Activated naive CD8-positive, alpha-beta T cell (primary cell): ENCODE data around the gene PHEX.

Experiments
- H3K27ac Mint-ChIP-seq: one replicate; pipeline ENCODE4 v1.8.0; 2021; ENCODE audit warnings: mixed read lengths
- H3K27me3 Mint-ChIP-seq: one replicate; pipeline ENCODE4 v1.8.0; 2021; ENCODE audit warnings: mixed read lengths
- H3K36me3 Mint-ChIP-seq: one replicate; pipeline ENCODE4 v1.8.0; 2021; ENCODE audit warnings: mixed read lengths
- H3K4me1 Mint-ChIP-seq: one replicate; pipeline ENCODE4 v1.8.0; 2021; ENCODE audit warnings: low read depth, mixed read lengths
- H3K4me3 Mint-ChIP-seq: one replicate; pipeline ENCODE4 v1.8.0; 2021; ENCODE audit warnings: mild to moderate bottlenecking, mixed read lengths
- H3K9me3 Mint-ChIP-seq: one replicate; pipeline ENCODE4 v1.8.0; 2021; ENCODE audit warnings: low read depth, mixed read lengths

Gene PHEX

GRCh38 chrX:22060415-22061280, 28.5 kb downstream of the PHEX start:
- H3K36me3 Mint-ChIP-seq = no peaks in the 10 kb centered on the region
- no peaks in the 10 kb centered on the region for H3K27me3 Mint-ChIP-seq
- H3K9me3 Mint-ChIP-seq = no peaks in the 10 kb centered on the region
- peak overlapping the region; percentile 95 for H3K27ac Mint-ChIP-seq
- peaks cover 58% of the 10 kb centered on the region for H3K4me1 Mint-ChIP-seq
- peak overlapping the region; percentile 66 for H3K4me3 Mint-ChIP-seq

GRCh38 chrX:22063284-22063683, 31.2 kb downstream of the PHEX start:
- no peaks in the 10 kb centered on the region for H3K27me3 Mint-ChIP-seq
- peak overlapping the region; percentile 95 for H3K27ac Mint-ChIP-seq
- H3K36me3 Mint-ChIP-seq = peaks cover 4% of the 10 kb centered on the region
- peaks cover 68% of the 10 kb centered on the region for H3K4me1 Mint-ChIP-seq
- H3K4me3 Mint-ChIP-seq = peak overlapping the region; percentile 64
- no peaks in the 10 kb centered on the region for H3K9me3 Mint-ChIP-seq

GRCh38 chrX:22069586-22069985, 37.5 kb downstream of the PHEX start:
- no peak overlapping the region for H3K4me3 Mint-ChIP-seq
- no peak overlapping the region for H3K27ac Mint-ChIP-seq
- H3K9me3 Mint-ChIP-seq = no peaks in the 10 kb centered on the region
- peaks cover 4% of the 10 kb centered on the region for H3K36me3 Mint-ChIP-seq
- peaks cover 21% of the 10 kb centered on the region for H3K4me1 Mint-ChIP-seq
- H3K27me3 Mint-ChIP-seq = no peaks in the 10 kb centered on the region

- no peaks in the 10 kb centered on the region for H3K27me3 Mint-ChIP-seq
- H3K9me3 Mint-ChIP-seq = no peaks in the 10 kb centered on the region
- no peaks in the 10 kb centered on the region for H3K36me3 Mint-ChIP-seq
- no peak overlapping the region for H3K27ac Mint-ChIP-seq
- no peak overlapping the region for H3K4me3 Mint-ChIP-seq
- H3K4me1 Mint-ChIP-seq = peaks cover 2% of the 10 kb centered on the region
These were observed 41.8 kb downstream of the PHEX start for GRCh38 chrX:22073928-22074327.

- Mint-ChIP-seq H3K4me1 (peaks cover 5% of the 10 kb centered on the region), H3K9me3 (no peaks in the 10 kb centered on the region)
These were observed 46.0 kb downstream of the PHEX start for GRCh38 chrX:22078117-22078516.

GRCh38 chrX:22081475-22082092, 49.5 kb downstream of the PHEX start:
- peaks cover 10% of the 10 kb centered on the region for H3K4me1 Mint-ChIP-seq
- peaks cover 8% of the 10 kb centered on the region for H3K36me3 Mint-ChIP-seq
- no peaks in the 10 kb centered on the region for H3K27me3 Mint-ChIP-seq
- H3K9me3 Mint-ChIP-seq = no peaks in the 10 kb centered on the region
- no peak overlapping the region for H3K27ac Mint-ChIP-seq
- H3K4me3 Mint-ChIP-seq = no peak overlapping the region

More at GRCh38 chrX:22078117-22078516, 46.0 kb downstream of the PHEX start:
- H3K4me3 Mint-ChIP-seq = no peak overlapping the region
- H3K27ac Mint-ChIP-seq = no peak overlapping the region
- no peaks in the 10 kb centered on the region for H3K27me3 Mint-ChIP-seq
- H3K36me3 Mint-ChIP-seq = peaks cover 5% of the 10 kb centered on the region

GRCh38 chrX:22086003-22086402, 53.9 kb downstream of the PHEX start:
- H3K4me3 Mint-ChIP-seq = no peak overlapping the region
- H3K36me3 Mint-ChIP-seq = peaks cover 11% of the 10 kb centered on the region
- peak overlapping the region; percentile 10 for H3K27ac Mint-ChIP-seq
- no peaks in the 10 kb centered on the region for H3K27me3 Mint-ChIP-seq
- H3K9me3 Mint-ChIP-seq = no peaks in the 10 kb centered on the region
- H3K4me1 Mint-ChIP-seq = peaks cover 27% of the 10 kb centered on the region

- Mint-ChIP-seq H3K27me3 (no peaks in the 10 kb centered on the region), H3K4me1 (peaks cover 28% of the 10 kb centered on the region), H3K4me3 (peak overlapping the region; percentile 13), H3K36me3 (peaks cover 8% of the 10 kb centered on the region), H3K9me3 (no peaks in the 10 kb centered on the region), H3K27ac (peak overlapping the region; percentile 72)
These were observed 55.0 kb downstream of the PHEX start for GRCh38 chrX:22087011-22087557.

GRCh38 chrX:22088326-22088725, 56.2 kb downstream of the PHEX start:
- peak overlapping the region; percentile 90 for H3K27ac Mint-ChIP-seq

GRCh38 chrX:22090181-22090580, 58.1 kb downstream of the PHEX start:
- Mint-ChIP-seq H3K4me1 (peaks cover 28% of the 10 kb centered on the region), H3K27ac (peak overlapping the region; percentile 41), H3K27me3 (no peaks in the 10 kb centered on the region), H3K9me3 (no peaks in the 10 kb centered on the region), H3K36me3 (peaks cover 8% of the 10 kb centered on the region), H3K4me3 (peak overlapping the region; percentile 81)

More at GRCh38 chrX:22088326-22088725, 56.2 kb downstream of the PHEX start:
- no peaks in the 10 kb centered on the region for H3K27me3 Mint-ChIP-seq
- peaks cover 28% of the 10 kb centered on the region for H3K4me1 Mint-ChIP-seq
- no peaks in the 10 kb centered on the region for H3K9me3 Mint-ChIP-seq
- H3K36me3 Mint-ChIP-seq = peaks cover 8% of the 10 kb centered on the region
- peak overlapping the region; percentile 25 for H3K4me3 Mint-ChIP-seq

GRCh38 chrX:22093550-22093949, 61.4 kb downstream of the PHEX start:
- Mint-ChIP-seq H3K4me3 (no peak overlapping the region), H3K27me3 (no peaks in the 10 kb centered on the region), H3K4me1 (peaks cover 12% of the 10 kb centered on the region), H3K9me3 (no peaks in the 10 kb centered on the region), H3K36me3 (peaks cover 4% of the 10 kb centered on the region), H3K27ac (no peak overlapping the region)

- H3K36me3 Mint-ChIP-seq = peaks cover 4% of the 10 kb centered on the region
- H3K9me3 Mint-ChIP-seq = no peaks in the 10 kb centered on the region
- no peak overlapping the region for H3K27ac Mint-ChIP-seq
- H3K27me3 Mint-ChIP-seq = no peaks in the 10 kb centered on the region
- H3K4me1 Mint-ChIP-seq = peaks cover 7% of the 10 kb centered on the region
- H3K4me3 Mint-ChIP-seq = no peak overlapping the region
These were observed 63.2 kb downstream of the PHEX start for GRCh38 chrX:22095286-22095685.

- no peak overlapping the region for H3K27ac Mint-ChIP-seq
- H3K9me3 Mint-ChIP-seq = no peaks in the 10 kb centered on the region
- peaks cover 7% of the 10 kb centered on the region for H3K4me1 Mint-ChIP-seq
- peaks cover 7% of the 10 kb centered on the region for H3K36me3 Mint-ChIP-seq
- H3K27me3 Mint-ChIP-seq = no peaks in the 10 kb centered on the region
- H3K4me3 Mint-ChIP-seq = no peak overlapping the region
These were observed 63.7 kb downstream of the PHEX start for GRCh38 chrX:22095856-22096255.

- no peak overlapping the region for H3K27ac Mint-ChIP-seq
- no peak overlapping the region for H3K4me3 Mint-ChIP-seq
- H3K36me3 Mint-ChIP-seq = peaks cover 5% of the 10 kb centered on the region
These were observed 65.0 kb downstream of the PHEX start for GRCh38 chrX:22097012-22097694.

GRCh38 chrX:22105231-22105630, 73.1 kb downstream of the PHEX start:
- Mint-ChIP-seq H3K9me3 (peaks cover 5% of the 10 kb centered on the region), H3K27ac (no peak overlapping the region), H3K27me3 (no peaks in the 10 kb centered on the region), H3K36me3 (peaks cover 3% of the 10 kb centered on the region), H3K4me1 (no peaks in the 10 kb centered on the region), H3K4me3 (no peak overlapping the region)

More at GRCh38 chrX:22097012-22097694, 65.0 kb downstream of the PHEX start:
- H3K27me3 Mint-ChIP-seq = no peaks in the 10 kb centered on the region
- no peaks in the 10 kb centered on the region for H3K4me1 Mint-ChIP-seq
- no peaks in the 10 kb centered on the region for H3K9me3 Mint-ChIP-seq
